HG02870 (cell line): ENCODE results near the gene DRC1.

Source experiments
- ATAC-seq: cut with Tn5 transposase; IDR thresholded peaks from one replicate; pipeline ENCODE4 v1.9.1; 2021; ENCODE audit warnings: mild to moderate bottlenecking, moderate library complexity; ENCODE audit not compliant: unreplicated experiment

The DRC1 gene

GRCh38 chr2:26475832-26476501, 74.2 kb downstream of the DRC1 start:
- no peak for ATAC-seq

GRCh38 chr2:26477126-26477910, 75.6 kb downstream of the DRC1 start:
- no peak for ATAC-seq

DNA sequence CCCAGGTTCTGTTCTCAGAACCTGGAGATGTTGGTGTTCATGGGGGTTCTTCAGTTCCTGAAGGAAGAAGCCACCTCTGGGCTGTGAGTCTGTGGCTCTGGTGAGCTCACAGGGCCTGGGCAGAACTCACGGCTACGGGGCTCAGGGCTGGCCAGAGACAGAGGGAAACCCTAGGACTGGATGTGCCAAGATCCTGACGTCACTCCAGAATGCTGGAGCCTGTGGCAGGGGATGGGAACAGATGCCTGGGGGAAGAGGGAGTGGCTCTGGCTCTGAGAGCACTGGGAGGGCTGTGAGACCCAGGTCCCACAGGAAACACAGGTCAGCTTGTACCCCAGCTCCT, 76.2 kb downstream of the DRC1 start, which contains the start of gene OTOF:
Gene OTOF, minus strand, starts transcription at position 214 of the 343 bp plus-strand sequence.
- no peak for ATAC-seq

- ATAC-seq: no peak
Observed at GRCh38 chr2:26478366-26478765, 76.6 kb downstream of the DRC1 start.

- no peak for ATAC-seq
Observed at GRCh38 chr2:26479131-26479788, 77.5 kb downstream of the DRC1 start.

DNA sequence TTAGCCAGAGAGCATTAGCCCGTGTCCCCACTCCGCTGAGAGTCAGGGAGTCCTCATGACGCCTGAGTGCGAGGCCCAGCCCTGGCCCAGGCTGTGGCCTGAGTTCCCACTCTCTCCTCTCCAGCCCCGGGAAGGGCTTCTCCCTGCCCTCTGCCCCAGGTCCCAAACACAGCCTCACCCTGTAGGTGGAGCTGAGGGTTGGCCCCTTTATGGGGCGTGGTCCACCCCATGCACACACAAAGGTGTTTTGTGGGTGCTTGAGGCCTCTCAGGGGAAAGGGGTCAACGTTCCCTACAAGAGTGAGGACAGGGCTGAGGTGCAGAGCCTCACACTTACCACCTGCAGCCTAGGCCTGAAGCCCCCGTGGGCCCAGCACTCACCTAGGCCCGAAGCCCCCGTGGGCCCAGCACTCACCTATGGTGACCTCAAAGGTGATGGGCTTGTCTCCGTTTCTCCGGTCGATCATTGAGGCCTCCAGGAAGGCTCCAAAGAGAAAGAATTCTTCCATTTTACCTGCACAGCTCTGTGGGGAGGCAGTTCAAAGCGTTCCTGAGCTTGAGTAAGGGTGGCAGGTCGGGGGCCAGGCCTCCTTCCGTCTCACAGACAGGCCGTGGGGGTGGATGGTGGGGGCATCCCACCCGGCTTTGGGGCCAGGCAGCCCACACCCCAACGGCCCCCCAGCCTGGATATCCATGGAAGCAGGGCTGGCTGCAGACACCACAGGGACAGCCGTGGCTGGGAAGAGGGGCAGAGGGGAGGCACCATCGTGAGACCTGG, 78.3 kb downstream of the DRC1 start:
- no peak for ATAC-seq

- no peak for ATAC-seq
Observed at GRCh38 chr2:26480566-26481423, 79.1 kb downstream of the DRC1 start.

DNA sequence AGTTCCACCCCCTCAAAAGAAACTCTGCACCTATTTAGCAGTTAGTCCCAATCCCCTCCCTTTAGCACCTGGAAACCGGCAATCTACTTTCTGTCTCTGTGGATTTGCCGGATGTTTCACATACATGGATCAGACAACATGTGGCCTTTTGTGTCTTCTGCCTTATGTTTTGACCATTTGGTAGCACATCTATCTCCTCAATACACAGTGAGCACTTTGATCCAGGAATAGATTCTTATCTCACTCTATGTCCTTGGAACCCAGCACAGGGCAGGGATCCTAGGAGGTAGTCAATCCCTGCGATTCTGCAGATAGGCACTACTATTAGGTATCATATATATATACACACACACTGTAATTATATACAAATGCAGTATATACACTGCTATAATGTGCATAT, 80.0 kb downstream of the DRC1 start:
- no peak for ATAC-seq

GRCh38 chr2:26482211-26483026, 80.7 kb downstream of the DRC1 start:
- no peak for ATAC-seq

DNA sequence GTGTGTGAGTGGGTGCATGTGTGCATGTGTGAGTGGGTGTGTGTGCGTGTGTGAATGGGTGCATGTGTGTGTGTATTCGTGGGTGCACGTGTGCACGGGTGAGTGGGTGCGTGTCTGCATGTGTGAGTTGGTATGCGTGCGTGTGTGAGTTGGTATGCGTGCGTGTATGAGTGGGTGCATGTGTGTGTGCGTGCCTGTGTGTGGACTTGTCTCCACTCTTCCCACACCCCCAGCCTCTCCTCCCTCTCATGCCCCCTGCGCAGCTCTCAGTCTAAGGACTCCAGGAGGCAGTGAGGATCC, 81.3 kb downstream of the DRC1 start:
- ATAC-seq: no peak

DNA sequence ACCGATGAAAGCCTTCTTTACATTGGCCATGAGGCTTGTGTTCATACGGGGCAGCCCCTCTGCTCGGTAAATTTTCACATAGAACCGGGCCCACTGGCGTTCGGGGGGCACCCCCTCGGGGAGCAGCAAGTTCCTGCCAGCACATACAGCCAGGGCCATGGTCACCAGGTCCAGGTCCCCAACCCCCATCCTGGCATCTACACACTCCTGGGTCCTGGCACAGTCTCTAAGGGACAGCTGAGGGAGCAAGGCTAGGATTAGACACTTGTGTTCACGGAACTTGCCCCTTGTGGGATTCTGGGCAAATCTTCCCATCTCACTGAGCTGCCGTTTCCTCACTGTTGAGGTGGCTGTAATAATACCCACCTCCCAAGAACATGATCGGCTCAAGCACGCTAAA, 81.8 kb downstream of the DRC1 start:
- no peak for ATAC-seq

DNA sequence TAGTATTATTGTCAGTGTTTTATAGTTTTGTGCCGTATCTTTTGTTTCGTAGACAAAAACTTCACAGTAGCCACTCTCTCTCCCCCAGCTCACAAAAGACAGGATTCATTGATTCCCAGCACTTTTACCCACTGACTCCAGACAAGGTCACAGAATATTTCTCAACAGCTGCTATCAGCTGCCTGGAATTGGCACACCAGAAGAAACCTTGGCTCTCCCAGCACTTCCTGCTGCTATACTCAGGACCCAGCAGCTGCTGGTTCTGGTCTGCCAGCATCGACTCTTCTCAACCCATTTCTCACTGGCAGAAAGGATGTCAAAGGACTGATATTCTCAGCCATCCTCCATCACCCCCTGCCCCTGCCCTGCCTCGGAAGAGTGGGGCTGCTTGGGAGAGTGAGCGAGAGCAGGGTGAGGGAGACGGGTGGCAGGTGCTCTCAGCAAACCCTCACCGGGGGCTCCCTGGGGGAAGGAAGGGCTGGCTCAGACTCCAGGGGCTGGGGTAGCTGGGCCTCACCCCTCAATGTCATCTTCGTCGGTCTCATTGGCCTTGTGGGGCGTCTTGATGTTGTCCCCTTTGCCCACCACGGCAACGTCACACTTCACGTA, 82.3 kb downstream of the DRC1 start:
- ATAC-seq: no peak

DNA sequence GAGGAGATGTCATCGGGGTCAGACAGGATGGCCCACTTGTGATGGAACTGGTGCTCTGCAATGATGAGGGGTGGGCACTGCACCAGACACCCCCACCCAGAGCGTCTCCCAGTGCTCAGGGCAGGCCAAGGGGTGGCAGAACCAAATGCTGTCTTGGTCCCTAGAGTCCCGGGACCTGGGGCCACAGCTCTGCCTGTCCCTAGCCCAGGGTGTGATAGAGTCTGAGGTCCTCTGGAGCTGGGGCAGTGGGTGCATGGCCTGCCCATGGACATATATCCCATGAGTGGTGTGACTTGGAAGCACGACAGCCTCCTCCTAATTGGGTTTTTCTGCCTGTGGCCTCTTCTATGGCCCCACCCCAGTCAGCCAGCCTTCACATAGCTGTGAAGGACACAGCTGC, 82.9 kb downstream of the DRC1 start:
- ATAC-seq: no peak

DNA sequence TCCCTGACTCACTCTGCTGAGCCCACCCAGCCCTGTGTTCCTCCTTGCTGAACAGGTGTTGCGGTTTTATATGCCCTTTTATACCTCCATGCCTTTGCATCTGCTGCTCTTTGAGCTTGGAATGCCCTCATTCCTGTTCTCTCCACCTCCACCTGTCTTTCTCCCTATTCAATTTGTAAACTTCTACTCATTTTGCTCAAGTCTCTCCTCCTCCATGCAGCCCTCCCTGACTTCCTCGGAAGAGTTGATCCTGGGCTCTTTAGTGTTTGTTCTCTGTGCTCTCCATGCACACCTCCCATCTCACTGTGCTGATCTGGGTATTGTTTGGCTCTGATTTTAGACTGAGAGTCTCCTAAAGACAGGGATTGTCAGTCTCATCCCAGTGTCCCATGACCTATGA, 83.4 kb downstream of the DRC1 start:
- no peak for ATAC-seq

DNA sequence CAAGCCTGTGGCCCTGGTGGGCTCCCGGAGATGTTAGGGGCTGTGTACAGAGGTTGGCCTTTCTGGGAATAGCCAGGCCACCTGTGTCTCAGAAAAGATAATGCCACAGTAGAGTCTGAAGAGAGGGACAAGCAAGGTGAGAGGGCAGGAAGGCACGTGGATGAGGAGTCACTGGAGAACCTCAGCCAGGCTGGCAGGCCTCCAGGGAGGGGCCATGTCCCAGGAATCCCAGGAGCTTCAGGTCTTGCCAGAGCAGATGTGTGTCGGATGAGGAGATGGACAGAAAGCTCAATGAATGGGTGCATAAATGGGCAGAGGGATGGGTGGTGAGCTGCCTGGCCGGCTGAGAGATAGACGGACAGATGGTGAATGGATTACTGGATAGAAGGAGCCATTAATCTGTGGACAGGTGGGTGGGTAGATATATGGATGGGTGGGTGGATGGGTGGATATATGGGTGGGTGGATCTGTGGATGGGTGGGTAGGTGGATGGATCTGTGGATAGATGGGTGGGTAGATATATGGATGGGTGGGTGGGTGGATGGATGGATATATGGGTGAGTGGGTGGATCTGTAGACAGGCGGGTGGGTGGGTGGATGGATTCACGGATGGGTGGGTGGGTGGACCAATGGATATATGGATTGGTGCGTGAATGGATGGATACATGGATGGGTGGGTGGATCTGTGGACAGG, 84.2 kb downstream of the DRC1 start:
- no peak for ATAC-seq

DNA sequence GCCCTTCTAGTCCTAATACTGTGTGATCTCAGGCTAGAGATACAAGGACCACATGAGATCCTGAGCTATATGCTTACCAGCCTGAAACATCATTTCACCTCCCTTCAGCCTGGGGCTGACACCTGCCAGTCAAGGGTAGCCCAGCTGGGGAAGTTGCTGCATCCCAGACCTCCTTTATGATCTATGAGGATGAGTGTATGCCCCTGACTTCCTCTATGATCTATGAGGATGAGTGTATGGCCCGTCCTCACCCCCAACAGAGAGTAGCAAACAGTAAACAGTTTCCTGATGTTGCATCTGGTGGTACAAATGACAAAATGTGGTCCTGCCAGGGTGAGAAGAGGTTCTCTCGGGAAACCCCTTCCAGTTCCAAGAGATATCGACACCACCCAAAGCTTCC, 85.1 kb downstream of the DRC1 start:
- no peak for ATAC-seq

DNA sequence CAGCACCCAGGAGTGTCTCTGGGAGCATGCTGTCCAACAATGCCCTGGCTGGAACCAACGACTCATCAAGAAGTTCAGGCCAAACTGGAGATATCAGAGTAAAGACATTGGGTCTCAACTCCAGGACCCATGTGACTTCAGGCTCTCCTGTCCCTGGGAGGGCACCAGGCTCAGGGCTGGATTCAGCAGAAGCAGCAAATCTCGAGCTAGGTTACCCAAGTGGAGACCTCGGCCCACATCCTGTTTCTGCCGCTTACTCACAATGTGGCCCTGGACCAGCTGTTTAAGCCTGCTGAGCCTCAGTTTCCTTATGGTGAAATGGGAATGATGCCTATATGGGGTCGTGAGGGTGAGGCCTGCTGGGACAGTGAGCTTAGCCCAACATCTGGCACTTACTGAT, 85.5 kb downstream of the DRC1 start:
- ATAC-seq: no peak

GRCh38 chr2:26488463-26489212, 86.9 kb downstream of the DRC1 start:
- no peak for ATAC-seq
